Astrocyte of the cerebellum (primary cell): ENCODE measurements around the gene MST1.

Experiments
- DNase-seq: peaks from one replicate; pipeline ENCODE4 v3.0.0-alpha.2; 2011; ENCODE audit warnings: low read depth
- H3K4me3 ChIP-seq: 2 replicates; pipeline ENCODE4 v1.5.1; 2011; ENCODE audit warnings: mild to moderate bottlenecking, low read depth, low read length, moderate library complexity
- in situ Hi-C: cut with HindIII; loops from 2 replicates; pipeline ENCODE4 v1.10.0; 2017; ENCODE audit warnings: low sequenced_read_pairs
- TF ChIP-seq, protein P1 (sequence below): IDR thresholded peaks from 2 replicates; pipeline ENCODE4 v1.5.1; 2012; ENCODE audit warnings: low read length, low read depth, moderate library complexity, mild to moderate bottlenecking; ENCODE audit errors: missing control alignments

Gene MST1

DNA sequence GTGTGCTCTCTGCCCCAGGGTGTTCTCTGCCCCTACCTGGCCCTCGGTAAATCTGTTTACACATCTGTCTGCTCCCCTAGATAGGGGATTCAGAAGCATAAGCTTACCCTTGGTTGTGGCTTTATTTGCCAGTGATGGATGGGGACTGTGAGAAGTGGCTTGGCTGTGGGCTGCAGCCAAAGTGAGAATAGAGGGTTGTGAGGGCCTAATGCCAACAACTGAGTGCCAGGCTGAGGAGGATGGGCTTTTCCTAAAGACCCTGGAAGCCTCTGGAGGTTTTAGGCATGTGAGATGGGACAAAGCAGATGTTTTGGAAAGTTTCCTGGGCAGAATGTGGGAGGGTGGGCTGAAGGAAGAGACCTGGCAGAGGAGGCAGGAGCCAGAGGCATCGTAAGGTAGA, 30.6 kb downstream of the MST1 start:
- no peak for DNase-seq
- no peak overlapping the region for H3K4me3 ChIP-seq
- TF ChIP-seq, protein P1, sequence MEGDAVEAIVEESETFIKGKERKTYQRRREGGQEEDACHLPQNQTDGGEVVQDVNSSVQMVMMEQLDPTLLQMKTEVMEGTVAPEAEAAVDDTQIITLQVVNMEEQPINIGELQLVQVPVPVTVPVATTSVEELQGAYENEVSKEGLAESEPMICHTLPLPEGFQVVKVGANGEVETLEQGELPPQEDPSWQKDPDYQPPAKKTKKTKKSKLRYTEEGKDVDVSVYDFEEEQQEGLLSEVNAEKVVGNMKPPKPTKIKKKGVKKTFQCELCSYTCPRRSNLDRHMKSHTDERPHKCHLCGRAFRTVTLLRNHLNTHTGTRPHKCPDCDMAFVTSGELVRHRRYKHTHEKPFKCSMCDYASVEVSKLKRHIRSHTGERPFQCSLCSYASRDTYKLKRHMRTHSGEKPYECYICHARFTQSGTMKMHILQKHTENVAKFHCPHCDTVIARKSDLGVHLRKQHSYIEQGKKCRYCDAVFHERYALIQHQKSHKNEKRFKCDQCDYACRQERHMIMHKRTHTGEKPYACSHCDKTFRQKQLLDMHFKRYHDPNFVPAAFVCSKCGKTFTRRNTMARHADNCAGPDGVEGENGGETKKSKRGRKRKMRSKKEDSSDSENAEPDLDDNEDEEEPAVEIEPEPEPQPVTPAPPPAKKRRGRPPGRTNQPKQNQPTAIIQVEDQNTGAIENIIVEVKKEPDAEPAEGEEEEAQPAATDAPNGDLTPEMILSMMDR = no peak
- in situ Hi-C loops = no loop called here

DNA sequence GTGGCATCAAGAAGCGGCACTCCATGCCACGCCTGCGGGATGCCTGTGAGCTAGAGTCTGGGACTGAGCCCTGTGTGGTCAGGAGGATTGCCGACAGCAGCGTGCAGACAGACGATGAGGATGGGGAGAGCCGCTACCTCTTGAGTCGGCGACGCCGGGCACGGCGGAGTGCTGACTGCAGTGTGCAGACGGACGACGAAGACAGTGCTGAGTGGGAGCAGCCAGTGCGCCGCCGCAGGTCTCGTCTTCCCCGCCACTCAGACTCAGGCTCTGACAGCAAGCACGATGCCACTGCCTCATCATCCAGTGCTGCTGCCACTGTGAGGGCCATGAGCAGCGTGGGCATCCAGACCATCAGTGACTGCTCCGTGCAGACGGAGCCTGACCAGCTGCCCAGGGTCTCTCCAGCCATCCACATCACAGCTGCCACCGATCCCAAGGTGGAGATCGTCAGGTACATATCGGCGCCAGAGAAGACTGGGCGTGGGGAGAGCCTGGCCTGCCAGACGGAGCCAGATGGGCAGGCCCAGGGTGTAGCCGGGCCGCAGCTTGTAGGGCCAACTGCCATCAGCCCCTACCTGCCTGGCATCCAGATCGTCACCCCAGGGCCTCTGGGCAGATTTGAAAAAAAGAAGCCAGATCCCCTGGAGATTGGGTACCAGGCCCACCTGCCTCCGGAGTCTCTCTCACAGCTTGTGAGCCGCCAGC, 31.9 kb downstream of the MST1 start:
- in situ Hi-C loops = no loop called here
- no peak overlapping the region for H3K4me3 ChIP-seq
- TF ChIP-seq, protein P1 = no peak
- DNase-seq = no peak

GRCh38 chr3:49656541-49657112, 32.6 kb downstream of the MST1 start:
- DNase-seq = no peak
- TF ChIP-seq, protein P1 = peak; percentile 30
- in situ Hi-C loops = no loop called here
- H3K4me3 ChIP-seq = no peak overlapping the region

DNA sequence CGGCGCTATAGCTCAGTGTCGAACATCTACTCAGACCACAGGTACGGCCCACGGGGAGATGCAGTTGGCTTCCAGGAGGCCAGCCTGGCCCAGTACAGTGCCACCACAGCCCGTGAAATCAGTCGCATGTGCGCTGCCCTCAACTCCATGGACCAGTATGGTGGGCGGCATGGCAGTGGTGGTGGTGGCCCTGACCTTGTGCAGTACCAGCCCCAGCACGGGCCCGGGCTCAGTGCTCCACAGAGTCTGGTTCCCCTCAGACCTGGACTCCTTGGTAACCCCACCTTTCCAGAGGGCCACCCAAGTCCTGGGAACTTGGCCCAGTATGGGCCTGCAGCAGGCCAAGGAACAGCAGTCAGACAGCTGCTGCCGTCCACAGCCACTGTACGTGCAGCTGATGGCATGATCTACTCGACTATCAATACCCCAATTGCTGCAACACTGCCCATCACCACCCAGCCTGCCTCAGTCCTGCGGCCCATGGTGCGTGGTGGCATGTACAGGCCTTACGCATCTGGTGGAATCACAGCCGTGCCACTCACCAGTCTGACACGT, 33.5 kb downstream of the MST1 start:
- in situ Hi-C loops = no loop called here
- DNase-seq = no peak
- TF ChIP-seq, protein P1 = no peak
- H3K4me3 ChIP-seq = no peak overlapping the region

- no peak for DNase-seq
- no peak overlapping the region for H3K4me3 ChIP-seq
- TF ChIP-seq, protein P1 = no peak
- in situ Hi-C loops = no loop called here
These were observed 34.2 kb downstream of the MST1 start for GRCh38 chr3:49654955-49655556.

DNA sequence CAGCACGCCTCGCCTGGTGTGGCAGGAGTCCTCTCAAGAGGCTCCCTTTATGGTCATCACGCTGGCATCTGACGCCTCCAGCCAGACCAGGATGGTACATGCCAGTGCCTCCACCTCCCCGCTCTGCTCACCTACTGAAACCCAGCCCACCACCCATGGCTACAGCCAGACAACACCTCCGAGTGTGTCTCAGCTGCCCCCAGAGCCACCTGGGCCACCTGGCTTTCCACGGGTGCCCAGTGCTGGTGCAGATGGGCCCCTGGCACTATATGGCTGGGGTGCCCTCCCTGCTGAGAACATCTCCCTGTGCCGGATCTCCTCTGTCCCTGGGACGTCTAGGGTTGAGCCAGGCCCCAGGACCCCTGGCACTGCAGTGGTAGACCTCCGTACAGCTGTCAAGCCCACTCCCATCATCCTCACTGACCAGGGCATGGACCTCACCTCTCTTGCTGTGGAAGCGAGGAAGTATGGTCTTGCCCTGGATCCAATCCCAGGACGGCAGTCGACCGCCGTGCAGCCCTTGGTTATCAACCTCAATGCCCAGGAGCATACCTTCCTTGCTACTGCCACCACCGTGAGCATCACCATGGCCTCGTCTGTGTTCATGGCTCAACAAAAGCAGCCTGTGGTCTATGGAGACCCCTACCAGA, 35.0 kb downstream of the MST1 start:
- H3K4me3 ChIP-seq = no peak overlapping the region
- DNase-seq = no peak
- in situ Hi-C loops = no loop called here
- TF ChIP-seq, protein P1 = no peak
